GM23338 (cell line): ENCODE measurements around the gene MAP7D3. TPM values are rescaled to one million over a fixed set of nuclear protein-coding genes. Genes with fewer than 3 reads are reported as not detected.

Experiments used
- ATAC-seq: fragments of 200-7000 bp; cut with Tn5 transposase; 3 replicates; pipeline ENCODE4 v1.9.1; 2020
- DNase-seq: peaks from one replicate; pipeline ENCODE4 v3.0.0-alpha.2; 2015; ENCODE audit warnings: low spot score
- H2AFZ ChIP-seq: fragments of 200-600 bp; sonication (generic); 2 replicates; pipeline ENCODE4 v1.8.0; 2016; ENCODE audit warnings: antibody characterized with exemption, mild to moderate bottlenecking, moderate library complexity
- H3F3A ChIP-seq: fragments of 200-600 bp; sonication (generic); replicated peaks from 2 replicates; pipeline ENCODE4 v1.8.0; 2017; ENCODE audit warnings: antibody characterized with exemption, mixed run types, low read depth
- H3K27ac ChIP-seq: fragments of 200-600 bp; sonication (generic); 2 replicates; pipeline ENCODE4 v1.6.1; 2016; ENCODE audit warnings: low read depth
- H3K27me3 ChIP-seq: fragments of 200-600 bp; sonication (generic); 2 replicates; pipeline ENCODE4 v1.8.0; 2016; ENCODE audit warnings: mild to moderate bottlenecking, mixed run types, moderate library complexity; ENCODE audit not compliant: insufficient read depth
- H3K36me3 ChIP-seq: fragments of 200-600 bp; sonication (generic); 2 replicates; pipeline ENCODE4 v1.8.0; 2016; ENCODE audit warnings: mild to moderate bottlenecking; ENCODE audit not compliant: insufficient read depth
- H3K4me1 ChIP-seq: fragments of 200-600 bp; sonication (generic); 2 replicates; pipeline ENCODE4 v1.8.0; 2016; ENCODE audit warnings: mild to moderate bottlenecking, moderate library complexity; ENCODE audit not compliant: insufficient read depth
- H3K4me2 ChIP-seq: fragments of 200-600 bp; sonication (generic); 2 replicates; pipeline ENCODE4 v1.7.1; 2017; ENCODE audit warnings: mixed run types
- H3K4me3 ChIP-seq: fragments of 200-600 bp; sonication (generic); 2 replicates; pipeline ENCODE4 v1.6.1; 2016; ENCODE audit warnings: mixed run types
- H3K79me2 ChIP-seq: fragments of 200-600 bp; sonication (generic); replicated peaks from 2 replicates; pipeline ENCODE4 v1.8.0; 2017; ENCODE audit warnings: mild to moderate bottlenecking; ENCODE audit not compliant: insufficient read depth
- H3K9me2 ChIP-seq: fragments of 200-600 bp; sonication (generic); 2 replicates; pipeline ENCODE4 v1.8.0; 2017; ENCODE audit not compliant: insufficient read depth
- H4K20me1 ChIP-seq: fragments of 200-600 bp; sonication (generic); replicated peaks from 2 replicates; pipeline ENCODE4 v1.8.0; 2017; ENCODE audit warnings: mild to moderate bottlenecking; ENCODE audit not compliant: insufficient read depth
- H3K27ac Mint-ChIP-seq: 2 replicates; pipeline ENCODE4 v1.8.0; 2020; ENCODE audit warnings: inconsistent platforms, mild to moderate bottlenecking, moderate library complexity, mixed read lengths
- H3K27me3 Mint-ChIP-seq: 3 replicates; pipeline ENCODE4 v1.8.0; 2022; ENCODE audit warnings: low read depth, mild to moderate bottlenecking, moderate library complexity, mixed read lengths, inconsistent platforms; ENCODE audit not compliant: insufficient read depth, poor library complexity
- H3K36me3 Mint-ChIP-seq: 3 replicates; pipeline ENCODE4 v1.8.0; 2021; ENCODE audit warnings: low read depth, mild to moderate bottlenecking, inconsistent platforms, moderate library complexity, mixed read lengths
- H3K4me1 Mint-ChIP-seq: 3 replicates; pipeline ENCODE4 v1.8.0; 2020; ENCODE audit warnings: mild to moderate bottlenecking, inconsistent platforms, mixed read lengths
- H3K4me3 Mint-ChIP-seq: 3 replicates; pipeline ENCODE4 v1.8.0; 2021; ENCODE audit warnings: moderate library complexity, mild to moderate bottlenecking, inconsistent platforms, mixed read lengths
- H3K9me3 Mint-ChIP-seq: 3 replicates; pipeline ENCODE4 v1.8.0; 2020; ENCODE audit warnings: moderate library complexity, mild to moderate bottlenecking, inconsistent platforms, mixed read lengths
- CREB1 ChIP-seq: fragments of 250-450 bp; sonication (Bioruptor Pico); IDR thresholded peaks from 2 replicates; pipeline ENCODE4 v1.5.0; 2020; ENCODE audit warnings: low read depth, mild to moderate bottlenecking, moderate library complexity
- EZH2 ChIP-seq: fragments of 200-600 bp; sonication (generic); IDR thresholded peaks from one replicate; pipeline ENCODE4 v1.8.0; 2017; ENCODE audit warnings: antibody characterized with exemption, mild to moderate bottlenecking, low read depth; ENCODE audit not compliant: unreplicated experiment
- EZH2phosphoT487 ChIP-seq: fragments of 200-600 bp; sonication (generic); IDR thresholded peaks from one replicate; pipeline ENCODE4 v1.8.1; 2018; ENCODE audit warnings: antibody characterized with exemption; ENCODE audit not compliant: unreplicated experiment
- JUNB ChIP-seq: IDR thresholded peaks from one replicate; pipeline ENCODE4 v1.6.1; 2016; ENCODE audit warnings: antibody characterized with exemption; ENCODE audit not compliant: unreplicated experiment
- NANOG ChIP-seq: IDR thresholded peaks from 2 replicates; pipeline ENCODE4 v1.6.1; 2016; ENCODE audit warnings: antibody characterized with exemption, borderline replicate concordance
- POLR2AphosphoS5 ChIP-seq: IDR thresholded peaks from 2 replicates; pipeline ENCODE4 v1.6.1; 2016; ENCODE audit warnings: antibody characterized with exemption, low read depth
- STAT1 ChIP-seq: IDR thresholded peaks from one replicate; pipeline ENCODE4 v1.6.1; 2016; ENCODE audit warnings: antibody characterized with exemption; ENCODE audit not compliant: unreplicated experiment
- ZNF114 ChIP-seq: fragments of 250-450 bp; sonication (Bioruptor Pico); IDR thresholded peaks from 2 replicates; pipeline ENCODE4 v1.5.0; 2020; ENCODE audit warnings: mild to moderate bottlenecking, moderate library complexity
- ZNF331 ChIP-seq: fragments of 250-450 bp; sonication (Bioruptor Pico); IDR thresholded peaks from 2 replicates; pipeline ENCODE4 v1.5.0; 2020; ENCODE audit warnings: low read depth, mild to moderate bottlenecking, moderate library complexity
- ZNF462 ChIP-seq: fragments of 250-450 bp; sonication (Bioruptor Pico); IDR thresholded peaks from 2 replicates; pipeline ENCODE4 v1.5.0; 2020; ENCODE audit warnings: mild to moderate bottlenecking, moderate library complexity
- polyA plus RNA-seq: library from polyadenylated mRNA; unstranded; fragments of >200 nt; fragmentation: Nextera tagmentation; extraction: Ambion mirVana; gene quantifications from 2 replicates; pipeline ENCODE4 v1.2.1, GENCODE V29; 2016
- total RNA-seq: library from RNA; depleted of rRNA; stranded (reverse); fragments of >200 nt; shearing (Covaris generic); gene quantifications from 2 replicates; pipeline ENCODE4 v1.2.3, GENCODE V29; 2014
- TF ChIP-seq, protein P1 (sequence below): IDR thresholded peaks from 2 replicates; pipeline ENCODE4 v1.6.1; 2016; ENCODE audit warnings: antibody characterized with exemption
- TF ChIP-seq, protein P2 (sequence below), 2 experiments: fragments of 200-600 bp in 1 of 2; sonication (generic) in 1 of 2; conservative IDR thresholded peaks; 2 replicates each; pipeline versions ENCODE4 v1.5.1 to v1.6.1; 2016 to 2017; ENCODE audit warnings: antibody characterized with exemption in 2 of 2, low read depth in 2 of 2, mild to moderate bottlenecking in 2 of 2, moderate library complexity in 1 of 2
- TF ChIP-seq, protein P3 (sequence below): IDR thresholded peaks from one replicate; pipeline ENCODE4 v1.6.1; 2018; ENCODE audit warnings: antibody characterized with exemption; ENCODE audit not compliant: unreplicated experiment

MAP7D3 gene
- total and polyA plus RNA-seq, 2 experiments from 2014 or later: 14.5 to 33.4 TPM

- Histone ChIP-seq H3K36me3 (no peaks in the 10 kb centered on the region), H4K20me1 (no peaks in the 10 kb centered on the region), H3K4me1 (no peaks in the 10 kb centered on the region; the same call in 1 of the 2 replicates), H2AFZ (no peak overlapping the region), H3K27ac (no peak overlapping the region), H3K27me3 (no peaks in the 10 kb centered on the region), H3K9me2 (no peaks in the 10 kb centered on the region), H3K79me2 (no peaks in the 10 kb centered on the region), H3F3A (no peaks in the 10 kb centered on the region), H3K4me2 (no peak overlapping the region), H3K4me3 (no peak overlapping the region)
- no peak for TF ChIP-seq CREB1 (CRISPR knock-in tag)
- TF ChIP-seq, protein P1, sequence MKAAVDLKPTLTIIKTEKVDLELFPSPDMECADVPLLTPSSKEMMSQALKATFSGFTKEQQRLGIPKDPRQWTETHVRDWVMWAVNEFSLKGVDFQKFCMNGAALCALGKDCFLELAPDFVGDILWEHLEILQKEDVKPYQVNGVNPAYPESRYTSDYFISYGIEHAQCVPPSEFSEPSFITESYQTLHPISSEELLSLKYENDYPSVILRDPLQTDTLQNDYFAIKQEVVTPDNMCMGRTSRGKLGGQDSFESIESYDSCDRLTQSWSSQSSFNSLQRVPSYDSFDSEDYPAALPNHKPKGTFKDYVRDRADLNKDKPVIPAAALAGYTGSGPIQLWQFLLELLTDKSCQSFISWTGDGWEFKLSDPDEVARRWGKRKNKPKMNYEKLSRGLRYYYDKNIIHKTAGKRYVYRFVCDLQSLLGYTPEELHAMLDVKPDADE: no peak
- no peak for TF ChIP-seq ZNF114 (CRISPR knock-in tag)
- TF ChIP-seq EZH2: no peak
- TF ChIP-seq JUNB: no peak
- TF ChIP-seq, protein P2, sequence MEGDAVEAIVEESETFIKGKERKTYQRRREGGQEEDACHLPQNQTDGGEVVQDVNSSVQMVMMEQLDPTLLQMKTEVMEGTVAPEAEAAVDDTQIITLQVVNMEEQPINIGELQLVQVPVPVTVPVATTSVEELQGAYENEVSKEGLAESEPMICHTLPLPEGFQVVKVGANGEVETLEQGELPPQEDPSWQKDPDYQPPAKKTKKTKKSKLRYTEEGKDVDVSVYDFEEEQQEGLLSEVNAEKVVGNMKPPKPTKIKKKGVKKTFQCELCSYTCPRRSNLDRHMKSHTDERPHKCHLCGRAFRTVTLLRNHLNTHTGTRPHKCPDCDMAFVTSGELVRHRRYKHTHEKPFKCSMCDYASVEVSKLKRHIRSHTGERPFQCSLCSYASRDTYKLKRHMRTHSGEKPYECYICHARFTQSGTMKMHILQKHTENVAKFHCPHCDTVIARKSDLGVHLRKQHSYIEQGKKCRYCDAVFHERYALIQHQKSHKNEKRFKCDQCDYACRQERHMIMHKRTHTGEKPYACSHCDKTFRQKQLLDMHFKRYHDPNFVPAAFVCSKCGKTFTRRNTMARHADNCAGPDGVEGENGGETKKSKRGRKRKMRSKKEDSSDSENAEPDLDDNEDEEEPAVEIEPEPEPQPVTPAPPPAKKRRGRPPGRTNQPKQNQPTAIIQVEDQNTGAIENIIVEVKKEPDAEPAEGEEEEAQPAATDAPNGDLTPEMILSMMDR (conservative IDR thresholded peaks at IDR 0.05; ENCODE audit: low read depth in 2 of 2): no peak
- no peak for TF ChIP-seq STAT1
- no peak for TF ChIP-seq ZNF462
- TF ChIP-seq, protein P3, sequence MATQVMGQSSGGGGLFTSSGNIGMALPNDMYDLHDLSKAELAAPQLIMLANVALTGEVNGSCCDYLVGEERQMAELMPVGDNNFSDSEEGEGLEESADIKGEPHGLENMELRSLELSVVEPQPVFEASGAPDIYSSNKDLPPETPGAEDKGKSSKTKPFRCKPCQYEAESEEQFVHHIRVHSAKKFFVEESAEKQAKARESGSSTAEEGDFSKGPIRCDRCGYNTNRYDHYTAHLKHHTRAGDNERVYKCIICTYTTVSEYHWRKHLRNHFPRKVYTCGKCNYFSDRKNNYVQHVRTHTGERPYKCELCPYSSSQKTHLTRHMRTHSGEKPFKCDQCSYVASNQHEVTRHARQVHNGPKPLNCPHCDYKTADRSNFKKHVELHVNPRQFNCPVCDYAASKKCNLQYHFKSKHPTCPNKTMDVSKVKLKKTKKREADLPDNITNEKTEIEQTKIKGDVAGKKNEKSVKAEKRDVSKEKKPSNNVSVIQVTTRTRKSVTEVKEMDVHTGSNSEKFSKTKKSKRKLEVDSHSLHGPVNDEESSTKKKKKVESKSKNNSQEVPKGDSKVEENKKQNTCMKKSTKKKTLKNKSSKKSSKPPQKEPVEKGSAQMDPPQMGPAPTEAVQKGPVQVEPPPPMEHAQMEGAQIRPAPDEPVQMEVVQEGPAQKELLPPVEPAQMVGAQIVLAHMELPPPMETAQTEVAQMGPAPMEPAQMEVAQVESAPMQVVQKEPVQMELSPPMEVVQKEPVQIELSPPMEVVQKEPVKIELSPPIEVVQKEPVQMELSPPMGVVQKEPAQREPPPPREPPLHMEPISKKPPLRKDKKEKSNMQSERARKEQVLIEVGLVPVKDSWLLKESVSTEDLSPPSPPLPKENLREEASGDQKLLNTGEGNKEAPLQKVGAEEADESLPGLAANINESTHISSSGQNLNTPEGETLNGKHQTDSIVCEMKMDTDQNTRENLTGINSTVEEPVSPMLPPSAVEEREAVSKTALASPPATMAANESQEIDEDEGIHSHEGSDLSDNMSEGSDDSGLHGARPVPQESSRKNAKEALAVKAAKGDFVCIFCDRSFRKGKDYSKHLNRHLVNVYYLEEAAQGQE: no peak
- TF ChIP-seq POLR2AphosphoS5: no peak
- TF ChIP-seq ZNF331 (CRISPR knock-in tag): no peak
- no peak for TF ChIP-seq NANOG
- no peak for TF ChIP-seq EZH2phosphoT487
- Mint-ChIP-seq H3K27me3 (peaks cover 1% of the 10 kb centered on the region), H3K4me3 (no peak overlapping the region), H3K4me1 (peaks cover 11% of the 10 kb centered on the region; the same call in 2 of the 3 replicates), H3K27ac (no peak overlapping the region), H3K36me3 (peaks cover 3% of the 10 kb centered on the region), H3K9me3 (no peaks in the 10 kb centered on the region)
- ATAC-seq (no peak), DNase-seq (no peak)
Measured at GRCh38 chrX:136210806-136211205, 40.4 kb downstream of the MAP7D3 start.
